Stimulated activated CD4-positive, alpha-beta T cell treated with anti-CD3 and anti-CD28 coated beads, Interleukin-1b, Interleukin-23, amount 100 ng/mL, for 4 hours (primary cell): ENCODE data around the gene RPL13.

Source experiments
- DNase-seq, 2 donors: peaks; one replicate each; pipeline ENCODE4 v3.0.0-alpha.2; 2020; ENCODE audit warnings: low read depth in 2 of 2

RPL13 gene

DNA sequence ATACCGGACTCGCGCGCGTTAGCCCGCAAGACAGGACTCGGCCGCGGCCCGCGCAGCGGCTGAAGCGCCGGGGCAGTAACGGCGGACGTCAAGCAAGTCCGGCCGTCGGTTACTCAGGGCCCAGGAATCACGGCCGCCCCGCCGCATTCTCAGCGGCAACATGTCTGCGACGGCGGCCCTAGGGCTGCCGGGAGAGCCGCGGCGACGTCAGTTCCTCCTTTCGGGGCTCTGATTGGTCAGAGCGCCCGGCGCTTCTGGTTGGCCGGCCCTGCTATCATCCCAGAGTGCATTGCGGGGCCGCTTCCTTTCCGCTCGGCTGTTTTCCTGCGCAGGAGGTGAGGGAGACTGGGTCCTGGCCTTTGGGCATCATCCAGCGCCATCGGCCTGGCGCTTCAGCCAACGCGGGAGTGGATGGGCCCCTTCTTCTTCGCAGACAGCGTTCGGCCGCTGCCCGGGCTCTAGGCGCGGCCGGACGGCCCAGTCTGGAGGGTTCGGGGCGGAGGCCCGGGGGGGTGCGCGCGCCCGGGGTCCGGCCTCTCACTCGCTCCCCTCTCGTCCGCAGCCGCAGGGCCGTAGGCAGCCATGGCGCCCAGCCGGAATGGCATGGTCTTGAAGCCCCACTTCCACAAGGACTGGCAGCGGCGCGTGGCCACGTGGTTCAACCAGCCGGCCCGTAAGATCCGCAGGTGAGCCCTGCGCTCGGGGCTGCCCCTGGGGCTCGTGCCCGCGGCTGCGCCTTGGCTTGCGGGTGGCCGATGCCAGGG lies at the start of gene RPL13:
RPL13 (plus strand) TSS at position 305 of the 764 bp plus-strand sequence; CDS start at position 583, 278 bp downstream.
- DNase-seq, result peak; percentile 87

DNA sequence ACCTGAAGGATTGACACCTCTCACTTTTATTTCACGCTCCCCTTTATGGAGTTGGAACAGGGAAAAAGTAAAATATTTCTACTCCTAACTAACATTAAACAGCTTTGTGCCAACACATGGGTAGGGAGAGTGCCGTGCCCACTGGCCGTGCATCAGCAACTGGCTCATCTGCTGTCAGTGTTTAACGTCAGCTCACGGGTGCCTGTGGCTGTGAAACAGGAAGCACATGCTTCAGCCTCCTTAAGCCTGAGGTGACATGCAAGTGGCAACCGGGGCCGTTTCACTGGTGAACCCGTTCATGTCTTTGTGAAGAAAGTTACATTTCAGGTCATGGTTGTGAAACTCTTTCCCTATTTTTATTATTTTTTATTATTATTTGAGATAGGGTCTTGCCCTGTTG lies 49.1 kb upstream of the RPL13 start:
- no peak for DNase-seq

- DNase-seq, result no peak
Measured at GRCh38 chr16:89512453-89512852, 48.0 kb upstream of the RPL13 start.

GRCh38 chr16:89517128-89517527 lies 43.4 kb upstream of the RPL13 start:
- no peak for DNase-seq

GRCh38 chr16:89519881-89520280 lies 40.6 kb upstream of the RPL13 start:
- DNase-seq, result no peak

DNA sequence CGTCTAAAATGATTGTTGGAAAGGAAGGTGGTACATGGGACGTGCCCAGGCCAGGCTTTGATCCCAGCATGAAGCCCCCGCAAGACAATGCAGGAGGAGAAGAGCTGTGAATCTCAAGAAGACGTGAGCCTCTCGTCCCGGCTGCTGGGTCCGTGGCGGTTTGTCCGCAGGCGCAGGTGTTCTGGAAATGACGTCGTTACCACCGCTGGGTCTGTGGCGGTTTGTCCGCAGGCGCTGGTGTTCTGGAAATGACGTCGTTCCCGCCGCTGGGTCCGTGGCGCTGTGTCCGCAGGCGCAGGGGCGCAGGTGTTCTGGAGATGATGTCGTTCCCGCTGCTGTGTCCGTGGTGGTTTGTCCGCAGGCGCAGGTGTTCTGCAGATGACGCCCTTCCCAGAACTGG lies 38.2 kb upstream of the RPL13 start:
- DNase-seq, result no peak

DNA sequence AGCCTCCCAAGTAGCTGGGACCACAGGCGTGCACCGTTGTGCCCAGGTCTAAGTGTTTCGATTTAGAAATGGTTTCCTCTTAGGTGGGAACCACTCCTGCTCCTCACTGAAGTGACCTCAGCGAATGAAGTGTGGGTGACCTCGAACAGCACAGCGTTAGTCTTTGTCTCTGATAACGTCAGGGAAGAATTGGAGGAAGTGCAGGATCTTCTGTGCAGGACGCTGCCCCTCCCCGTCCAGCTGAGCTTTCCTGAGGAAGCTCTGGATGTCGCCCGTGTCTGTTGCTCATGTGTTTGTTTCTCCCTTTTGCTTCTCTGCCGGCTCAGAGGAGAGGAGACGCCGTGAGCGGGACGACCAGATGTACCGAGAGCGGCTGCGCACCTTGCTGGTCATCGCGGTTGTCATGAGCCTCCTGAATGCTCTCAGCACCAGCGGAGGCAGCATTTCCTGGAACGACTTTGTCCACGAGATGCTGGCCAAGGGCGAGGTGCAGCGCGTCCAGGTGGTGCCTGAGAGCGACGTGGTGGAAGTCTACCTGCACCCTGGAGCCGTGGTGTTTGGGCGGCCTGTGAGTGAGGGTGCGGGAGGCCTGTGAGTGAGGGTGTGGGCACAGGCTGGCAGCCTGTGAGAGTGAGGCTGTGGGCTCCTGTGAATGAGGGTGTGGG lies 36.7 kb upstream of the RPL13 start:
- DNase-seq, result no peak

DNA sequence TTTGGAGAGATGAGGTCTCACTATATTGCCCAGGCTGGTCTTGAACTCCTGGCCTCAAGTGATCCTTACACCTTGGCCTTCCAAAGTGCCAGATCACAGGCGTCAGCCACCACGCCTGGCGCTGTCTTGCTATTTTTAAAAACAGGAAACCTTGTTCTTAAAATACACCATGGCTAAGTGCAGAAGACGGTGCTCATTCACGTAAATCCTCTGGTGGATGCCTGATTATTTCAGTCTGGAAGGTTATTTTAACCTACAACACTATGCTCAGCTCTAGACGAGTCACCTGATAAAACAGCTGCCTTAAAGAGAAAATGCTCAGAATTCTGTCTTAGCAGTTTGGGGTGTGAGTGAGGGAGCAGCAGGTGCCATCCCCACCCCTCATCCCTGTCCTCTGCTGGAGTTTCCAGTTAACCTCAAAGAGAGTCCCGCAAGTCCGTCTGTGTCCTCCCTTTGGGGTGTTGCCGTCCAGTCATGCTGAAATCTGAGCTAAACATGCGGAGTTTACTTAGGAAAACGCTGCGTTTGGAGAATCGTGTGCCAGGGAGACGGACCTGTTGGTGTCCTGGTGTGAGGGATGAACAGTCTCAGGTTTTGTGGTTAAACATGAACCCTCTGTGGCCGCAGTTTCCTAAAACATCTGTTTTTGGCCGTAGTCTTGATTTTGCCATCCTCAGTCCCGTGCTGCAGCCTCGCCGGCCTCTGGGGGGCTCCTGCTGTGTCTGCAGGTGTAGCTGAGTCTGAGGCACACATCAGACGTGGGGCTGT lies 35.2 kb upstream of the RPL13 start:
- no peak for DNase-seq

GRCh38 chr16:89529097-89529496 lies 31.4 kb upstream of the RPL13 start:
- DNase-seq, result no peak

DNA sequence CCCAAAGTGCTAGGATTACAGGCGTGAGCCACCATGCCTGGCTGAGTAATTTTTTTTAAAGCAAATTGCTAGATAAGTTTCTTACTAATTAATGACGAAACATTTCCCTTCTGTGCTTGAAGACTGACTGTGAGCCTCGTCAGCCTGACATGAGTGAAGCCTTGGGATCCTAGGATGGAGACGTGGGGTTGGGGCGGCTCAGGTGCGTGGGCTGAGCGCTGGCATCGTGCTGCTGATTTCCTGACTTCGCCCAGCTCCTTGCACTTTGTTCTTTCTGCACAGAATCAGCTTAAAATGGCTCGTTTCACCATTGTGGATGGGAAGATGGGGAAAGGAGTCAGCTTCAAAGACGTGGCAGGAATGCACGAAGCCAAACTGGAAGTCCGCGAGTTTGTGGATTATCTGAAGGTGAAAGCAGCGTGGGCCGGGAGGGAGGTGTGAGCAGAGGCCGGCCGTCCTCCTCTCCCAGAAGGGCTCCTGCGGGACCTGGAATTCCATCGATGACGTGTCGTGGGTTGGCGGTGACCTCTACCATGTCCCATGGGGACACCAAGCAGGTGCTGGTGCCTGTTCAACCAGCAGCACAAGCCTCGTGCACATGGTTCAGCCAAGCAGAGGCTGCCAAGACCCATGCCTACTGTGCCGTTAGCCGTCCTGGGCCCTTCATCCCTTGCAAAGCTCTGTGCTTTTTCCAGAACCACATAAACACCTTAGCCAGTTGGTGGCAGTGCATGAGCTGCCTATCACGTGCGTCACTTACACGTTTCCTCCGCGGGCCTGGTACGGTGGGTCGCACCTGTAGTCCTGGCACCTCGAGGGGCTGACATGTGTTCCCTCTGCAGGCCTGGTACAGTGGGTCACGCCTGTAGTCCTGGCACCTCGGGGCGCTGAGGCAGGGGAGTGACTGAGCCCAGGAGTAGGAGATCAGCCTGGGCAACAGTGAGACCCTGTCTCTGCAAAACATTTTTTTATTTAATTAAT lies 29.8 kb upstream of the RPL13 start:
- no peak for DNase-seq

- DNase-seq, result no peak
Measured at GRCh38 chr16:89531821-89532526, 28.5 kb upstream of the RPL13 start.

GRCh38 chr16:89534252-89534756 lies 26.2 kb upstream of the RPL13 start:
- peak in 1 of 2 donors; percentile 8 for DNase-seq

DNA sequence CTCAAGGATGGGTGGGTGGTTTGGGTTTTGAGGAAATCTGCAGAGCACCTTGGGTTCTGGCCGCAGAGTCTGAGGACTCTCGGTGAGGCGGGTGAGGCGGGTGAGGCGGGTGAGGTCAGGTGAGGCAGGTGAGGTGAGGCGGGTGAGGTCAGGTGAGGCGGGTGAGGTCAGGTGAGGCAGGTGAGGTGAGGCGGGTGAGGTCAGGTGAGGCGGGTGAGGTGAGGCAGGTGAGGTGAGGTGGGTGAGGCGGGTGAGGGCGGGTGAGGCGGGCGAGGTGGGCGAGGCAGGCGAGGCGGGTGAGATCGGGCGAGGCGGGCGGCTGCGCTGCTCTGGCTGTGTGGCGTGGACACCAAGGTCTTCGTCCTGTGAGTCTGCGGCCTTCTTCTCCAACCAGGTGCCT lies 24.1 kb upstream of the RPL13 start:
- no peak for DNase-seq

- DNase-seq, result no peak
Measured at GRCh38 chr16:89536886-89537548, 23.5 kb upstream of the RPL13 start.

GRCh38 chr16:89537549-89537925 lies 22.9 kb upstream of the RPL13 start:
- no peak for DNase-seq

GRCh38 chr16:89538286-89538685 lies 22.2 kb upstream of the RPL13 start:
- DNase-seq, result no peak

DNA sequence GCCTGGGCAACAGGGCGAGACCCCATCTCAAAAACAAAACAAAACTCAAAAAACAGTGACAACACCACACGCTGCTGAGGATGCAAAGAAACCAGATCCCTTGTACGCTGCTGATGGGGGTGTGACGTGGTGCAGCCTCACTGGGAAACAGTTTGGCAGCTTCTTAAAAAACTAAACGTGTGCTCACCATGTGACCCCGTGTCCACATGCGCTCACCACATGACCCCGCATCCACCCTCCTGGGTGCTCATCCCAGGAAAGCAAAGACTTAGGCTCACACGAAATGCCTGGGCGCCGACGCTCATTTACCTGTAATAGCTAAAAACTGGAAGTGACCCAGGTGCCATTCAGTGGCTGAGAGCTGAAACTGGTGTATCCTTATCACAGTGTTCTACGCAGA lies 19.9 kb upstream of the RPL13 start:
- DNase-seq, result no peak

- no peak for DNase-seq
Measured at GRCh38 chr16:89541792-89542191, 18.7 kb upstream of the RPL13 start.

DNA sequence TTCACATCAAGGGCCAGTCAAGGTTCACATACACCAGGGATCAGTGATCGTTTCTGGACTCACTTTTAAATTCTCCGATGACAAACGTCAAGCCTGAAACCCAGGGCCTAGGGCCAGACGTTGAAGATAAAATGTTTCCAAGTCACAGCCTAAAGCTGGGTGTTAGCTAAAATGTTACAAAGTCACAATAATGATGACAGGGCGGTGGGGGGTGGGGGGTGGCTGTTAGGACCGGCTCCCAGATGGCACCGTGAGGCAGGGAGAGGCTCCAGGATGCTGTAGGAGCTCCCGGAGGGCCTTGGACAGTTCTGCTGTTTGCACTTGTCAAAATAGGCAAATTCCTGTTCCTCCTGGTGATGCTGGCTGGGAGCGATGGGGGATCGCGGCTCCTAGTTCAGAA lies 16.4 kb upstream of the RPL13 start:
- no peak for DNase-seq

GRCh38 chr16:89544713-89545043 lies 15.8 kb upstream of the RPL13 start:
- no peak for DNase-seq
